Neural progenitor cell (in vitro differentiated cells): ENCODE data around the gene DUSP6.

Source experiments
- CTCF ChIP-seq: fragments of 200-600 bp; sonication (generic); IDR thresholded peaks from 2 replicates; pipeline ENCODE4 v1.5.1; 2017; ENCODE audit warnings: antibody characterized with exemption, mild to moderate bottlenecking
- EZH2 ChIP-seq: fragments of 200-600 bp; sonication (generic); IDR thresholded peaks from 2 replicates; pipeline ENCODE4 v1.6.1; 2017; ENCODE audit warnings: antibody characterized with exemption, mild to moderate bottlenecking, moderate library complexity

- TF ChIP-seq CTCF (no peak), EZH2 (no peak)
Measured at GRCh38 chr12:89359615-89360014, 7.3 kb upstream of the DUSP6 start.
